GM18519 (cell line): ENCODE results near the gene XAGE1A.
"Not testable (repeated sequence)": the region's sequence is repeated elsewhere in the genome, so short reads cannot be mapped to it uniquely, and the experiment has no call there.

Experiments
- ATAC-seq: cut with Tn5 transposase; IDR thresholded peaks from one replicate; pipeline ENCODE4 v1.9.1; 2021; ENCODE audit warnings: mild to moderate bottlenecking, moderate library complexity; ENCODE audit not compliant: unreplicated experiment, low FRiP score

XAGE1A gene

GRCh38 chrX:52495545-52496418 lies at the start of gene XAGE1A:
Gene XAGE1A, plus strand, starts transcription at chrX:52495808. Its CDS starts 1,554 bp downstream, at chrX:52497362.
- not testable (repeated sequence) for ATAC-seq

- not testable (repeated sequence) for ATAC-seq
These were observed 43.6 kb upstream of the XAGE1A start for GRCh38 chrX:52452031-52452430.

GRCh38 chrX:52471301-52471700 lies 24.3 kb upstream of the XAGE1A start:
- ATAC-seq = not testable (repeated sequence)

- not testable (repeated sequence) for ATAC-seq
These were observed 788 bp downstream of the XAGE1A start for GRCh38 chrX:52496419-52496772.

- ATAC-seq = not testable (repeated sequence)
These were observed 5.8 kb downstream of the XAGE1A start for GRCh38 chrX:52501362-52501761.

GRCh38 chrX:52504551-52504950 lies 8.9 kb downstream of the XAGE1A start:
- no peak for ATAC-seq

- ATAC-seq = no peak
These were observed 11.7 kb downstream of the XAGE1A start for GRCh38 chrX:52507331-52507730.

- no peak for ATAC-seq
These were observed 14.3 kb downstream of the XAGE1A start for GRCh38 chrX:52509916-52510315.

- not testable (repeated sequence) for ATAC-seq
These were observed 15.5 kb downstream of the XAGE1A start for GRCh38 chrX:52511126-52511525.

GRCh38 chrX:52516110-52516986 lies 20.7 kb downstream of the XAGE1A start:
- ATAC-seq = not testable (repeated sequence)

- ATAC-seq = not testable (repeated sequence)
These were observed 21.3 kb downstream of the XAGE1A start, which contains the start of gene XAGE1B for GRCh38 chrX:52516987-52517325. Gene XAGE1B, minus strand, starts transcription at chrX:52517063. Its CDS starts 1,536 bp downstream, at chrX:52515527.

- not testable (repeated sequence) for ATAC-seq
These were observed 45.4 kb downstream of the XAGE1A start for GRCh38 chrX:52541051-52541450.

GRCh38 chrX:52542311-52542710 lies 46.7 kb downstream of the XAGE1A start:
- no peak for ATAC-seq

- no peak for ATAC-seq
These were observed 48.7 kb downstream of the XAGE1A start for GRCh38 chrX:52544147-52544840.

GRCh38 chrX:52548769-52549168 lies 53.2 kb downstream of the XAGE1A start:
- not testable (repeated sequence) for ATAC-seq
